Neuronal stem cell (in vitro differentiated cells): Measurements from ENCODE around the gene ARHGEF9.

Source experiments
- DNase-seq: peaks from one replicate; pipeline ENCODE4 v3.0.0-alpha.2; 2013; ENCODE audit warnings: low spot score
- H2AFZ ChIP-seq: one replicate; pipeline ENCODE4 v1.6.1; 2013; ENCODE audit warnings: mild to moderate bottlenecking, low read length, inconsistent platforms
- H2AK5ac ChIP-seq: 2 replicates; pipeline ENCODE4 v1.6.1; 2013; ENCODE audit warnings: low read depth, mild to moderate bottlenecking, inconsistent platforms, low read length, moderate library complexity, mixed read lengths
- H2BK120ac ChIP-seq: 2 replicates; pipeline ENCODE4 v1.6.1; 2013; ENCODE audit warnings: low read depth, mild to moderate bottlenecking, inconsistent platforms, low read length, moderate library complexity, mixed read lengths
- H2BK12ac ChIP-seq: one replicate; pipeline ENCODE4 v1.6.1; 2013; ENCODE audit warnings: low read length, inconsistent platforms
- H2BK15ac ChIP-seq: 2 replicates; pipeline ENCODE4 v1.6.1; 2013; ENCODE audit warnings: mild to moderate bottlenecking, low read length, inconsistent platforms, mixed read lengths
- H2BK5ac ChIP-seq: one replicate; pipeline ENCODE4 v1.6.1; 2013; ENCODE audit warnings: inconsistent platforms, mild to moderate bottlenecking, low read length, moderate library complexity
- H3K14ac ChIP-seq: one replicate; pipeline ENCODE4 v1.6.1; 2013; ENCODE audit warnings: low read length, inconsistent platforms
- H3K18ac ChIP-seq: 2 replicates; pipeline ENCODE4 v1.6.1; 2013; ENCODE audit warnings: low read length, inconsistent platforms
- H3K23ac ChIP-seq: 2 replicates; pipeline ENCODE4 v1.6.1; 2013; ENCODE audit warnings: low read depth, mild to moderate bottlenecking, mixed read lengths, low read length, inconsistent platforms; ENCODE audit not compliant: poor library complexity
- H3K27ac ChIP-seq: replicated peaks from 3 replicates; pipeline ENCODE4 v1.5.1; 2013; ENCODE audit warnings: low read length, inconsistent platforms
- H3K27me3 ChIP-seq, 3 experiments: 2 replicates each; pipeline ENCODE4 v1.6.1; 2013; ENCODE audit warnings: low read length in 3 of 3, mild to moderate bottlenecking in 2 of 3, inconsistent platforms in 1 of 3, low read depth in 1 of 3, mixed read lengths in 1 of 3, moderate library complexity in 1 of 3; ENCODE audit not compliant: control insufficient read depth in 3 of 3, insufficient read depth in 3 of 3
- H3K36me3 ChIP-seq, 2 donors: replicated peaks in 1 of 2; 2 replicates each; pipeline ENCODE4 v1.6.1; 2013; ENCODE audit warnings: low read length in 2 of 2; ENCODE audit not compliant: control insufficient read depth in 2 of 2, insufficient read depth in 2 of 2
- H3K4ac ChIP-seq: 2 replicates; pipeline ENCODE4 v1.6.1; 2013; ENCODE audit warnings: inconsistent platforms, mild to moderate bottlenecking, low read length, moderate library complexity
- H3K4me1 ChIP-seq, 2 donors: 1 replicate in 1 of 2; 2 replicates in 1 of 2; pipeline ENCODE4 v1.6.1; 2013; ENCODE audit warnings: low read length in 2 of 2, low read depth in 1 of 2; ENCODE audit not compliant: control insufficient read depth in 2 of 2, insufficient read depth in 1 of 2
- H3K4me2 ChIP-seq: one replicate; pipeline ENCODE4 v1.6.1; 2013; ENCODE audit warnings: mild to moderate bottlenecking, low read length, inconsistent platforms; ENCODE audit not compliant: insufficient read depth, poor library complexity, severe bottlenecking
- H3K4me3 ChIP-seq, 2 donors: 2 replicates each; pipeline ENCODE4 v1.5.1; 2013; ENCODE audit warnings: low read length in 2 of 2, mild to moderate bottlenecking in 2 of 2, inconsistent platforms in 1 of 2, moderate library complexity in 1 of 2
- H3K79me1 ChIP-seq: one replicate; pipeline ENCODE4 v1.6.1; 2013; ENCODE audit warnings: low read depth, mild to moderate bottlenecking, inconsistent platforms, low read length, moderate library complexity
- H3K9ac ChIP-seq: one replicate; pipeline ENCODE4 v1.6.1; 2013; ENCODE audit warnings: mild to moderate bottlenecking, low read depth, low read length, inconsistent platforms; ENCODE audit not compliant: poor library complexity
- H3K9me3 ChIP-seq, 2 donors: replicated peaks in 1 of 2; 2 replicates each; pipeline versions ENCODE3 to v1.6.1; 2013; ENCODE audit warnings: low read length in 2 of 2, mild to moderate bottlenecking in 2 of 2, inconsistent platforms in 1 of 2, low read depth in 1 of 2, mixed read lengths in 1 of 2, moderate library complexity in 1 of 2; ENCODE audit not compliant: control insufficient read depth in 2 of 2, insufficient read depth in 1 of 2
- H4K8ac ChIP-seq: one replicate; pipeline ENCODE4 v1.6.1; 2013; ENCODE audit warnings: low read depth, mild to moderate bottlenecking, inconsistent platforms, low read length, moderate library complexity
- H4K91ac ChIP-seq: one replicate; pipeline ENCODE4 v1.6.1; 2013; ENCODE audit warnings: low read length, low read depth, mild to moderate bottlenecking, inconsistent platforms; ENCODE audit not compliant: poor library complexity
- WGBS, 2 donors: extraction: QIAGEN DNeasy Blood & Tissue Kit; methylation state at CpG; one replicate each; pipeline ENCODE4 v1.1.7; 2013; ENCODE audit warnings: missing lambda C conversion rate in 2 of 2, mixed read lengths in 1 of 2; ENCODE audit not compliant: insufficient read length in 2 of 2, insufficient replicate concordance in 1 of 2; ENCODE audit errors: extremely low coverage in 2 of 2; 5-methylcytosine and 5-hydroxymethylcytosine counted together

ARHGEF9 gene

GRCh38 chrX:63661676-63662075 is 123.3 kb downstream of the ARHGEF9 start:
- Histone ChIP-seq H4K91ac (no peak overlapping the region), H3K27me3 (no peaks in the 10 kb centered on the region), H3K27ac (no peak overlapping the region), H3K4me3 (no peak overlapping the region), H3K4ac (no peak overlapping the region), H3K18ac (no peak overlapping the region), H3K23ac (no peak overlapping the region), H4K8ac (no peak overlapping the region), H2BK120ac (no peak overlapping the region), H2AK5ac (no peak overlapping the region), H2AFZ (no peak overlapping the region), H2BK5ac (no peak overlapping the region), H3K4me1 (no peaks in the 10 kb centered on the region), H3K4me2 (no peak overlapping the region), H3K9ac (no peak overlapping the region), H3K9me3 (no peaks in the 10 kb centered on the region), H2BK15ac (no peak overlapping the region), H3K14ac (no peak overlapping the region), H3K36me3 (peaks cover 7 to 68% of the 10 kb centered on the region in 2 donors), H3K79me1 (no peaks in the 10 kb centered on the region), H2BK12ac (no peak overlapping the region)
- WGBS, 2 donors = no CpG with 5 or more reads among the region's 1 CpG
- no peak for DNase-seq

- Histone ChIP-seq H2BK120ac (no peak overlapping the region), H4K91ac (no peak overlapping the region), H3K27ac (no peak overlapping the region), H3K23ac (no peak overlapping the region), H3K14ac (no peak overlapping the region), H4K8ac (no peak overlapping the region), H3K36me3 (peaks cover 8 to 61% of the 10 kb centered on the region in 2 donors), H3K18ac (no peak overlapping the region), H3K79me1 (no peaks in the 10 kb centered on the region), H2BK12ac (no peak overlapping the region), H2AK5ac (no peak overlapping the region), H3K4me3 (no peak overlapping the region), H3K4me1 (no peaks in the 10 kb centered on the region), H3K9me3 (no peaks in the 10 kb centered on the region), H3K27me3 (no peaks in the 10 kb centered on the region), H3K9ac (no peak overlapping the region), H2BK15ac (no peak overlapping the region), H2BK5ac (no peak overlapping the region), H2AFZ (no peak overlapping the region), H3K4ac (no peak overlapping the region), H3K4me2 (no peak overlapping the region)
- WGBS, 2 donors = no CpG with 5 or more reads among the region's 1 CpG
- DNase-seq = no peak
Measured at GRCh38 chrX:63658920-63659319, 126.1 kb downstream of the ARHGEF9 start.

- no peak overlapping the region for H4K91ac ChIP-seq
Measured at GRCh38 chrX:63657821-63658220, 127.2 kb downstream of the ARHGEF9 start.

GRCh38 chrX:63656871-63657580 is 128.0 kb downstream of the ARHGEF9 start:
- Histone ChIP-seq H3K4me3 (no peak overlapping the region), H3K27ac (no peak overlapping the region), H4K91ac (no peak overlapping the region), H3K14ac (no peak overlapping the region), H2BK15ac (no peak overlapping the region), H3K36me3 (peaks cover 10 to 56% of the 10 kb centered on the region in 2 donors), H3K4me2 (no peak overlapping the region), H2BK120ac (no peak overlapping the region), H2BK5ac (no peak overlapping the region), H3K9ac (no peak overlapping the region), H3K4me1 (no peaks in the 10 kb centered on the region), H4K8ac (no peak overlapping the region), H3K23ac (no peak overlapping the region), H3K4ac (no peak overlapping the region), H2BK12ac (no peak overlapping the region), H3K9me3 (no peaks in the 10 kb centered on the region), H3K27me3 (no peaks in the 10 kb centered on the region), H3K79me1 (no peaks in the 10 kb centered on the region), H2AFZ (no peak overlapping the region), H2AK5ac (no peak overlapping the region), H3K18ac (no peak overlapping the region)
- no peak for DNase-seq
- no CpG with 5 or more reads among the region's 5 CpGs for WGBS, 2 donors

More at GRCh38 chrX:63657821-63658220, 127.2 kb downstream of the ARHGEF9 start:
- DNase-seq = no peak
- Histone ChIP-seq H3K4me3 (no peak overlapping the region), H3K9me3 (no peaks in the 10 kb centered on the region), H3K4me2 (no peak overlapping the region), H3K27ac (no peak overlapping the region), H2BK5ac (no peak overlapping the region), H3K36me3 (peaks cover 10 to 57% of the 10 kb centered on the region in 2 donors), H2AFZ (no peak overlapping the region), H3K14ac (no peak overlapping the region), H2AK5ac (no peak overlapping the region), H3K4me1 (no peaks in the 10 kb centered on the region), H3K23ac (no peak overlapping the region), H3K18ac (no peak overlapping the region), H3K4ac (no peak overlapping the region), H4K8ac (no peak overlapping the region), H2BK15ac (no peak overlapping the region), H2BK12ac (no peak overlapping the region), H3K79me1 (no peaks in the 10 kb centered on the region), H2BK120ac (no peak overlapping the region), H3K27me3 (no peaks in the 10 kb centered on the region), H3K9ac (no peak overlapping the region)
- no CpG with 5 or more reads among the region's 6 CpGs for WGBS, 2 donors
